22Rv1 (cell line): Measurements from ENCODE around the gene TTC12.

Source experiments
- ZFX ChIP-seq: fragments of 450-650 bp; IDR thresholded peaks from 2 replicates; pipeline ENCODE4 v1.6.1; 2017; ENCODE audit warnings: antibody characterized with exemption, borderline replicate concordance
- TF ChIP-seq, protein P1 (sequence below): fragments of 450-650 bp; IDR thresholded peaks from 2 replicates; pipeline ENCODE4 v1.5.1; 2017; ENCODE audit warnings: mild to moderate bottlenecking

DNA sequence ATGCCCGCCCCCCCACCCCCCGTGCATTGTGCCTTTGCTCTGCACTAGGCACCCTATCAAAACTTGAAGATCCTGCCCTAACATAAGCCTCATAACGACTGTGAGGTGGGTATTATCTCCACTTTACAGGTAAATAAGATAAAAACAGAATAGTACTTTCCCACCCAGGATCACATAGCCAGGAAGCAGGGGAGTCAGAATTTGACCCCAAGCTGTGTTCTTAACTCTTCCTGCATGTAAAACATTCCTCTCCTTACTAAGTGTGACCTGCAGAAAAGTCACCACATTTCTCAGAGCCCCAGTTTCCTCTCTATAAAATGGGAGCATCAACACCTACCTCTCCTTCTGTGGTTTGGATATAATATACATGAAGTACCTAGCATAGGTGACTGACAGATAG, 55.0 kb downstream of the TTC12 start:
- TF ChIP-seq, protein P1, sequence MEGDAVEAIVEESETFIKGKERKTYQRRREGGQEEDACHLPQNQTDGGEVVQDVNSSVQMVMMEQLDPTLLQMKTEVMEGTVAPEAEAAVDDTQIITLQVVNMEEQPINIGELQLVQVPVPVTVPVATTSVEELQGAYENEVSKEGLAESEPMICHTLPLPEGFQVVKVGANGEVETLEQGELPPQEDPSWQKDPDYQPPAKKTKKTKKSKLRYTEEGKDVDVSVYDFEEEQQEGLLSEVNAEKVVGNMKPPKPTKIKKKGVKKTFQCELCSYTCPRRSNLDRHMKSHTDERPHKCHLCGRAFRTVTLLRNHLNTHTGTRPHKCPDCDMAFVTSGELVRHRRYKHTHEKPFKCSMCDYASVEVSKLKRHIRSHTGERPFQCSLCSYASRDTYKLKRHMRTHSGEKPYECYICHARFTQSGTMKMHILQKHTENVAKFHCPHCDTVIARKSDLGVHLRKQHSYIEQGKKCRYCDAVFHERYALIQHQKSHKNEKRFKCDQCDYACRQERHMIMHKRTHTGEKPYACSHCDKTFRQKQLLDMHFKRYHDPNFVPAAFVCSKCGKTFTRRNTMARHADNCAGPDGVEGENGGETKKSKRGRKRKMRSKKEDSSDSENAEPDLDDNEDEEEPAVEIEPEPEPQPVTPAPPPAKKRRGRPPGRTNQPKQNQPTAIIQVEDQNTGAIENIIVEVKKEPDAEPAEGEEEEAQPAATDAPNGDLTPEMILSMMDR = no peak
- no peak for TF ChIP-seq ZFX
